SU-DHL-6 (cell line): Measurements from ENCODE around the gene GRIA3.

Experiments
- H2AFZ ChIP-seq: fragments of 200-600 bp; sonication (generic); 2 replicates; pipeline ENCODE4 v1.6.1; 2014; ENCODE audit warnings: low read depth, mild to moderate bottlenecking, moderate library complexity, mixed read lengths, antibody characterized with exemption, low read length; ENCODE audit not compliant: severe bottlenecking
- H3F3A ChIP-seq: fragments of 200-600 bp; shearing (Covaris generic); 2 replicates; pipeline ENCODE4 v1.6.0; 2016; ENCODE audit warnings: antibody characterized with exemption, mild to moderate bottlenecking; ENCODE audit not compliant: insufficient read depth
- H3K27ac ChIP-seq: fragments of 200-600 bp; sonication (generic); 2 replicates; pipeline ENCODE4 v1.5.1; 2016; ENCODE audit warnings: low read depth, mild to moderate bottlenecking, low read length, moderate library complexity, mixed read lengths
- H3K27me3 ChIP-seq: fragments of 200-600 bp; sonication (generic), shearing (Covaris generic); 2 replicates; pipeline ENCODE4 v1.6.0; 2014; ENCODE audit warnings: mild to moderate bottlenecking, low read length
- H3K36me3 ChIP-seq: fragments of 200-600 bp; sonication (generic); 2 replicates; pipeline ENCODE4 v1.6.1; 2014; ENCODE audit warnings: mild to moderate bottlenecking, low read length, mixed read lengths
- H3K4me2 ChIP-seq: fragments of 300-600, 200-600 bp; shearing (Covaris generic), sonication (generic); 2 replicates; pipeline ENCODE4 v1.6.0; 2014; ENCODE audit warnings: low read length, low read depth, mild to moderate bottlenecking; ENCODE audit not compliant: poor library complexity, severe bottlenecking
- H3K4me3 ChIP-seq: fragments of 200-600 bp; sonication (generic); 2 replicates; pipeline ENCODE4 v1.5.1; 2014; ENCODE audit warnings: antibody characterized with exemption, low read length, mild to moderate bottlenecking, mixed read lengths; ENCODE audit not compliant: insufficient read depth, poor library complexity, severe bottlenecking
- H3K79me2 ChIP-seq: fragments of 200-600 bp; sonication (generic); 2 replicates; pipeline ENCODE4 v1.6.1; 2014; ENCODE audit warnings: mild to moderate bottlenecking, low read length, moderate library complexity; ENCODE audit not compliant: insufficient read depth
- H3K9ac ChIP-seq: fragments of 200-600 bp; sonication (generic); 2 replicates; pipeline ENCODE4 v1.7.0; 2014; ENCODE audit warnings: mild to moderate bottlenecking, low read length
- H3K9me2 ChIP-seq: fragments of 200-600 bp; sonication (generic); replicated peaks from 2 replicates; pipeline ENCODE4 v1.6.1; 2014; ENCODE audit warnings: low read length; ENCODE audit not compliant: insufficient read depth
- H3K9me3 ChIP-seq: fragments of 200-600 bp; sonication (generic); 2 replicates; pipeline ENCODE4 v1.6.1; 2014; ENCODE audit warnings: low read length, mixed read lengths; ENCODE audit not compliant: insufficient read depth
- H4K20me1 ChIP-seq: fragments of 200-600 bp; sonication (generic); 2 replicates; pipeline ENCODE4 v1.6.1; 2014; ENCODE audit warnings: low read depth, mild to moderate bottlenecking, antibody characterized with exemption, low read length, moderate library complexity, mixed read lengths
- CTCF ChIP-seq: fragments of 200-600 bp; sonication (generic); IDR thresholded peaks from one replicate; pipeline ENCODE4 v1.5.1; 2017; ENCODE audit warnings: antibody characterized with exemption, mild to moderate bottlenecking, low read length, moderate library complexity; ENCODE audit not compliant: insufficient read depth, poor library complexity, severe bottlenecking
- EZH2phosphoT487 ChIP-seq: fragments of 200-600 bp; sonication (generic), shearing (Covaris generic); conservative IDR thresholded peaks from 2 replicates; pipeline ENCODE4 v1.6.1; 2018; ENCODE audit warnings: mild to moderate bottlenecking, antibody characterized with exemption, low read length, moderate library complexity, mixed read lengths

Gene GRIA3

GRCh38 chrX:123223409-123223808 is 39.3 kb downstream of the GRIA3 start:
- no peak overlapping the region for H3K4me3 ChIP-seq
- H3K4me2 ChIP-seq: no peak overlapping the region
- H3K9me2 ChIP-seq: no peaks in the 10 kb centered on the region
- no peaks in the 10 kb centered on the region for H4K20me1 ChIP-seq
- no peak overlapping the region for H2AFZ ChIP-seq
- no peaks in the 10 kb centered on the region for H3K36me3 ChIP-seq
- TF ChIP-seq EZH2phosphoT487 (no peak), CTCF (no peak)
- no peaks in the 10 kb centered on the region for H3K79me2 ChIP-seq
- H3K9ac ChIP-seq: no peak overlapping the region
- H3K9me3 ChIP-seq: no peaks in the 10 kb centered on the region
- H3K27ac ChIP-seq: no peak overlapping the region
- no peaks in the 10 kb centered on the region for H3F3A ChIP-seq
- H3K27me3 ChIP-seq: no peaks in the 10 kb centered on the region

GRCh38 chrX:123223859-123224258 is 39.8 kb downstream of the GRIA3 start:
- H3K4me3 ChIP-seq: no peak overlapping the region
- H3F3A ChIP-seq: no peaks in the 10 kb centered on the region
- H3K79me2 ChIP-seq: no peaks in the 10 kb centered on the region
- no peaks in the 10 kb centered on the region for H3K9me3 ChIP-seq
- no peaks in the 10 kb centered on the region for H3K36me3 ChIP-seq
- H3K9me2 ChIP-seq: no peaks in the 10 kb centered on the region
- H3K4me2 ChIP-seq: no peak overlapping the region
- no peak overlapping the region for H3K9ac ChIP-seq
- no peaks in the 10 kb centered on the region for H3K27me3 ChIP-seq
- H4K20me1 ChIP-seq: no peaks in the 10 kb centered on the region
- TF ChIP-seq EZH2phosphoT487 (no peak), CTCF (no peak)
- no peak overlapping the region for H2AFZ ChIP-seq
- no peak overlapping the region for H3K27ac ChIP-seq

GRCh38 chrX:123230798-123231197 is 46.7 kb downstream of the GRIA3 start:
- no peaks in the 10 kb centered on the region for H3K27me3 ChIP-seq
- no peaks in the 10 kb centered on the region for H3K9me2 ChIP-seq
- TF ChIP-seq CTCF (no peak), EZH2phosphoT487 (no peak)
- no peaks in the 10 kb centered on the region for H3K36me3 ChIP-seq
- no peak overlapping the region for H3K4me3 ChIP-seq
- no peak overlapping the region for H2AFZ ChIP-seq
- H3K4me2 ChIP-seq: no peak overlapping the region
- H3K79me2 ChIP-seq: no peaks in the 10 kb centered on the region
- H3K9ac ChIP-seq: no peak overlapping the region
- H3K27ac ChIP-seq: no peak overlapping the region
- no peaks in the 10 kb centered on the region for H3K9me3 ChIP-seq
- no peaks in the 10 kb centered on the region for H4K20me1 ChIP-seq
- no peaks in the 10 kb centered on the region for H3F3A ChIP-seq
